SK-N-SH treated with all-trans-retinoic acid at 6 μM for 48 hours (cell line): Measurements from ENCODE around the gene ZKSCAN4.

Experiments used
- ARNTL ChIP-seq: fragments of 450-650 bp; formaldehyde crosslinking; IDR thresholded peaks from 2 replicates; pipeline ENCODE4 v1.5.0; 2020; ENCODE audit warnings: low read depth, mild to moderate bottlenecking, moderate library complexity, borderline replicate concordance
- BACH2 ChIP-seq: fragments of 250-450 bp; sonication (Bioruptor Pico); IDR thresholded peaks from 2 replicates; pipeline ENCODE4 v1.9.0; 2021; ENCODE audit warnings: mild to moderate bottlenecking, borderline replicate concordance
- CREB5 ChIP-seq: fragments of 250-450 bp; sonication (Bioruptor Pico); IDR thresholded peaks from 2 replicates; pipeline ENCODE4 v1.5.1; 2020; ENCODE audit warnings: low read depth, mild to moderate bottlenecking, moderate library complexity
- ESRRG ChIP-seq: fragments of 250-450 bp; sonication (Bioruptor Pico); IDR thresholded peaks from 2 replicates; pipeline ENCODE4 v1.6.1; 2021; ENCODE audit warnings: mild to moderate bottlenecking
- ISL1 ChIP-seq: fragments of 250-450 bp; sonication (Bioruptor Pico); IDR thresholded peaks from 2 replicates; pipeline ENCODE4 v2.1.2; 2022; ENCODE audit warnings: mild to moderate bottlenecking, moderate library complexity
- PATZ1 ChIP-seq: fragments of 250-450 bp; sonication (Bioruptor Pico); IDR thresholded peaks from 2 replicates; pipeline ENCODE4 v1.8.0; 2020; ENCODE audit warnings: mild to moderate bottlenecking, moderate library complexity, borderline replicate concordance
- POU6F1 ChIP-seq: fragments of 250-450 bp; sonication (Bioruptor Pico); IDR thresholded peaks from 2 replicates; pipeline ENCODE4 v1.8.0; 2021; ENCODE audit warnings: low read depth, mild to moderate bottlenecking, moderate library complexity, borderline replicate concordance
- SNAI2 ChIP-seq: fragments of 250-450 bp; sonication (Bioruptor Pico); IDR thresholded peaks from 2 replicates; pipeline ENCODE4 v1.5.0; 2020; ENCODE audit warnings: mild to moderate bottlenecking, moderate library complexity
- TSHZ2 ChIP-seq: fragments of 250-450 bp; sonication (Bioruptor Pico); IDR thresholded peaks from 2 replicates; pipeline ENCODE4 v1.5.0; 2020; ENCODE audit warnings: mild to moderate bottlenecking, moderate library complexity

- TF ChIP-seq ESRRG (CRISPR knock-in tag): no peak
- TF ChIP-seq ARNTL: no peak
- no peak for TF ChIP-seq CREB5 (CRISPR knock-in tag)
- peak; percentile 21; the same call in 1 of the 2 replicates for TF ChIP-seq TSHZ2 (CRISPR knock-in tag)
- no peak for TF ChIP-seq BACH2 (CRISPR knock-in tag)
- TF ChIP-seq ISL1: no peak
- TF ChIP-seq POU6F1: no peak
- peak; percentile 23; the same call in 1 of the 2 replicates for TF ChIP-seq PATZ1 (CRISPR knock-in tag)
- TF ChIP-seq SNAI2: peak; percentile 70; the same call in 1 of the 2 replicates
These were observed 26.8 kb downstream of the ZKSCAN4 start, which contains the start of gene ZSCAN9 for GRCh38 chr6:28225056-28225834.
